GM18858 (cell line): ENCODE data around the gene IFIH1.

Source experiments
- ATAC-seq: cut with Tn5 transposase; IDR thresholded peaks from one replicate; pipeline ENCODE4 v1.9.1; 2021; ENCODE audit not compliant: unreplicated experiment

IFIH1 gene

DNA sequence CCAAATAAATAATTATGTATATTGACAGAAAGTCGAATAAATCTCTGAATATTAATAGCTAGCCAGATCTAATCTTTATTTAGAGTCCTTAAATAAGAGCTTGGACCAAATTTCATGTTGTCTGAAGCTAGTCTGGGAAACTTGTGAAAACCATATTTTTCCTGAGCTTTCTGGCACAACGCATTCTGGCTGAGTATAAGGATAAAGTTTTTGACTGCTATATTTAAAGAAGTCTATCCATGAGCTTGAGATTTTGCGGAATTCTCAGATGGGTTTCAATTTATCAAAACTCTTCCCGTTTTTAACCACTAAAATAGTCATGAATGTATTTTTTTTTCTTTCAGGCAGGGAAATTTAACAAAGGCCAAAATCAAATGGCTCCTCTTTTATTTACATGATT lies 99.1 kb downstream of the IFIH1 start:
- no peak for ATAC-seq

DNA sequence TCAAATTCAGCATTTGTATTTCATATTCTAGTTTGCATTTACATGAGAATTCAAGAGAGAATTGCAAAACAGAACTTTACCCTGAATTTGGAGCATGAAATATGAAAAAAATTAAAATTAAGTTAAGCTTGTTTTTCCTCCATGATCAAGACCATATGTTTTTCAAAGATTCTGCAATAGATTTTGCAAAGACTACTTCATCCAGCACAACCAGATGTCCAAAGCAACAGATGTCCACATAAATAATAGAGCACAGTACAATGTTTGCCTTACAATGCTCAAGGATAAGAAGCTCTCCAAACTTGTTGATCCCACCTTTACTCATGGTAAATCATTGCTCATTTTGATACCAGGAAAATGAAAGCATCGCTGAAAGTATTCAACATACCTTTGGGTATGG lies 100.9 kb downstream of the IFIH1 start:
- ATAC-seq: no peak
